Astrocyte (in vitro differentiated cells and primary cell): Measurements from ENCODE around the gene ARPC4. TPM values are rescaled to one million over a fixed set of nuclear protein-coding genes. Genes with fewer than 3 reads are reported as not detected.
A peak's percentile ranks its signal among the peaks of the same experiment; 100 is the strongest.

Source experiments
- DNase-seq: peaks from one replicate; pipeline ENCODE4 v3.0.0-alpha.2; 2010; ENCODE audit warnings: low read depth
- FAIRE-seq: peaks from 2 replicates; lab custom pipeline; 2011; peaks lifted over from hg19 to GRCh38; lab: Jason Lieb, UNC
- H2AFZ ChIP-seq: 2 replicates; pipeline ENCODE4 v1.6.0; 2012; ENCODE audit warnings: low read depth, low read length, inconsistent platforms
- H3K27ac ChIP-seq: 2 replicates; pipeline ENCODE4 v1.5.1; 2011; ENCODE audit warnings: low read depth, low read length, inconsistent platforms
- H3K27me3 ChIP-seq: 2 replicates; pipeline ENCODE4 v1.6.0; 2011; ENCODE audit warnings: low read length, inconsistent platforms; ENCODE audit not compliant: insufficient read depth
- H3K36me3 ChIP-seq: 2 replicates; pipeline ENCODE4 v1.5.1; 2011; ENCODE audit warnings: low read length, inconsistent platforms; ENCODE audit not compliant: insufficient read depth
- H3K4me1 ChIP-seq: 2 replicates; pipeline ENCODE4 v1.5.1; 2011; ENCODE audit warnings: low read length, inconsistent platforms; ENCODE audit not compliant: insufficient read depth
- H3K4me2 ChIP-seq: 2 replicates; pipeline ENCODE4 v1.6.0; 2012; ENCODE audit warnings: low read length, inconsistent platforms
- H3K4me3 ChIP-seq: 2 replicates; pipeline ENCODE4 v1.5.1; 2011; ENCODE audit warnings: low read depth, mild to moderate bottlenecking, low read length, inconsistent platforms; ENCODE audit not compliant: insufficient read depth
- H3K79me2 ChIP-seq: 2 replicates; pipeline ENCODE4 v1.6.0; 2012; ENCODE audit warnings: mild to moderate bottlenecking, low read length, inconsistent platforms; ENCODE audit not compliant: insufficient read depth
- H3K9ac ChIP-seq: 2 replicates; pipeline ENCODE4 v1.6.0; 2012; ENCODE audit warnings: mild to moderate bottlenecking, low read length, inconsistent platforms
- H3K9me3 ChIP-seq: 2 replicates; pipeline ENCODE4 v1.5.1; 2012; ENCODE audit warnings: low read depth, mild to moderate bottlenecking, low read length, inconsistent platforms; ENCODE audit not compliant: insufficient read depth
- H4K20me1 ChIP-seq: 2 replicates; pipeline ENCODE4 v1.6.0; 2012; ENCODE audit warnings: low read length, inconsistent platforms; ENCODE audit not compliant: insufficient read depth
- H3K27ac Mint-ChIP-seq: one replicate; pipeline ENCODE4 v1.8.0; 2021; ENCODE audit warnings: mild to moderate bottlenecking, mixed read lengths; ENCODE audit not compliant: unreplicated experiment
- H3K27me3 Mint-ChIP-seq: one replicate; pipeline ENCODE4 v1.8.0; 2021; ENCODE audit warnings: low read depth, mixed read lengths; ENCODE audit not compliant: unreplicated experiment
- H3K36me3 Mint-ChIP-seq: one replicate; pipeline ENCODE4 v1.8.0; 2021; ENCODE audit warnings: low read depth, mixed read lengths; ENCODE audit not compliant: unreplicated experiment
- H3K4me1 Mint-ChIP-seq: one replicate; pipeline ENCODE4 v1.8.0; 2021; ENCODE audit warnings: low read depth, mixed read lengths; ENCODE audit not compliant: unreplicated experiment
- H3K4me3 Mint-ChIP-seq: one replicate; pipeline ENCODE4 v1.8.0; 2021; ENCODE audit warnings: mild to moderate bottlenecking, moderate library complexity, mixed read lengths; ENCODE audit not compliant: unreplicated experiment
- H3K9me3 Mint-ChIP-seq: one replicate; pipeline ENCODE4 v1.8.0; 2021; ENCODE audit warnings: mild to moderate bottlenecking, mixed read lengths; ENCODE audit not compliant: unreplicated experiment
- EZH2 ChIP-seq: IDR thresholded peaks from 2 replicates; pipeline ENCODE4 v1.6.1; 2012; ENCODE audit warnings: mild to moderate bottlenecking, low read length, inconsistent platforms; ENCODE audit not compliant: insufficient read depth
- total RNA-seq: library from RNA; stranded (reverse); gene quantifications from 2 replicates; pipeline ENCODE4 v1.2.1, GENCODE V29; 2021
- TF ChIP-seq, protein P1 (sequence below): IDR thresholded peaks from 2 replicates; pipeline ENCODE4 v1.5.1; 2011; ENCODE audit warnings: low read depth, mild to moderate bottlenecking, inconsistent platforms, low read length, moderate library complexity; ENCODE audit not compliant: insufficient read depth

ARPC4 gene
- total RNA-seq, 1 donor from 2014 or later, result 205 TPM

DNA sequence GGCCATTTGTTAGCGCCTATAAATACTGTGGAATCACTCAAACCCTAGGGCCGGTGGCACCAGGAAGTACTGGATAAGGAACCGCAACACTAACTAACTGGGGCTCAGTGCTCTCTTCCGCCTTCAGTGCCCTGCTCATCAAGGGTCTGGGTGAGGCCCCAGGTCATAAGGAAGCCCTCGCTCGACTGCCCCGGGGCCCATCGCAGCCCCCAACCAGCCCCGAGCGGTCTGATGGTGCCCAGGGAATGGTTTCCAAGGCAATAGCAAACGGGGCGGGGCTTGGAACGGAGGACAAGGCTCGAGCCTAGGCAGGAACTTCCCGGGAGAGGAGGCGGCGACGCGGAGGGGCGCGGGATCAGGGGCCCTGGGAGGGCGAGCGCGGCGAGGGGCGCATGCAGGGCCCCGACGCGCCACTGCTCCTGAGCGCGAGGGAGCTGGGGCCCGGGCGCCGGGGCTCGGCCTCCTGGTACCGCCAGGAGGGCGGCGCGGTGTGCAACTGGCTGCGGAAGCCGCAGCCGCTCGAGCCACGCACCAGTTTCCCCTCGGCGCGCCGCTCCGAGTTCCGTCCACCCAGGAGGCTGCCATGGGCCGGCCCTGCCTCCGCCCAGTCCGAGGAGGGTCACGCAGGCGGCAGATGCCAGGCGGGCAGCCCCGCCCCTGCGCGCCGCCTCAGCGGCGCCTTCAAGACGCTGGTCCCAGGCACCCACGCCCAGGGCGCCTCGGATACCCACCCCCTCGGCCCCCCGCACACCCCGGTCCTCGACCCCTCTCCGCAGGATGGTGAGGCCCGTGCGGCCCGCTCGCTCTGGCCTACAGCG lies 16.9 kb downstream of the ARPC4 start, which contains the start of gene TTLL3:
TSS of gene TTLL3 (plus strand) at position 648 of the 818 bp plus-strand sequence. CDS start 400 bp downstream, outside the sequence.
- Mint-ChIP-seq H3K27ac (peak within 1 kb of the TSS; percentile 91), H3K4me1 (peaks cover 25% of the 10 kb centered on the region), H3K4me3 (peak within 1 kb of the TSS; percentile 75), H3K36me3 (peaks cover 13% of the 10 kb centered on the region), H3K9me3 (no peaks in the 10 kb centered on the region), H3K27me3 (no peaks in the 10 kb centered on the region)
- peak within 1 kb of the TSS; percentile 58 for H3K4me3 ChIP-seq
- no peak for TF ChIP-seq EZH2
- DNase-seq (peak; percentile 21), FAIRE-seq (no peak)
- no peaks in the 10 kb centered on the region for H3K27me3 ChIP-seq
- peak within 1 kb of the TSS; percentile 51 for H2AFZ ChIP-seq
- peaks cover 31% of the 10 kb centered on the region for H4K20me1 ChIP-seq
- peaks cover 15% of the 10 kb centered on the region for H3K4me1 ChIP-seq
- H3K4me2 ChIP-seq, result peak within 1 kb of the TSS; percentile 90
- H3K9ac ChIP-seq, result peak within 1 kb of the TSS; percentile 71
- no peaks in the 10 kb centered on the region for H3K9me3 ChIP-seq
- H3K36me3 ChIP-seq, result peaks cover 22% of the 10 kb centered on the region
- peaks cover 1% of the 10 kb centered on the region for H3K79me2 ChIP-seq
- H3K27ac ChIP-seq, result peak within 1 kb of the TSS; percentile 58

DNA sequence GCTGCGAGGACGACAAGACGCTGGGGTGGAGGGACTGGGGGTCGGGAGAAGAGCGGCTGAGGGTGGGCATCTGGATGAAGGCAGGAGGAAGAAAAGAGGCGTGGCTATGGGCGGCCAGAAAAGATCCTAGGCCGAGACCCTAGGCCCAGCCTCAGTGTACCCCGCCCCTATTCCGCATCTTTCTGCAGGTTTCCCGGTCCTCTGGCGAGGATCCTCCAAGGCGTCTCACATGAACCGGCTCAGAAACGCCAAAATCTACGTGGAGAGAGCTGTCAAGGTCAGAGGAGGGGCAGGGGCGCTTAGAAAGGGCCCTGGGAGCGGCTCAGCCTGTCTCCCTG lies 17.5 kb downstream of the ARPC4 start:
- Histone ChIP-seq H3K4me2 (peak overlapping the region; percentile 90), H3K9me3 (no peaks in the 10 kb centered on the region), H3K79me2 (no peaks in the 10 kb centered on the region), H3K9ac (peak overlapping the region; percentile 71), H3K27ac (peak overlapping the region; percentile 58), H3K4me3 (peak overlapping the region; percentile 58), H3K36me3 (peaks cover 16% of the 10 kb centered on the region), H4K20me1 (peaks cover 25% of the 10 kb centered on the region), H3K27me3 (no peaks in the 10 kb centered on the region), H3K4me1 (peaks cover 15% of the 10 kb centered on the region), H2AFZ (no peak overlapping the region)
- no peak for FAIRE-seq
- H3K4me3 Mint-ChIP-seq, result peak overlapping the region; percentile 73
- H3K36me3 Mint-ChIP-seq, result peaks cover 11% of the 10 kb centered on the region
- no peaks in the 10 kb centered on the region for H3K9me3 Mint-ChIP-seq
- H3K27ac Mint-ChIP-seq, result peak overlapping the region; percentile 71
- TF ChIP-seq, protein P1, sequence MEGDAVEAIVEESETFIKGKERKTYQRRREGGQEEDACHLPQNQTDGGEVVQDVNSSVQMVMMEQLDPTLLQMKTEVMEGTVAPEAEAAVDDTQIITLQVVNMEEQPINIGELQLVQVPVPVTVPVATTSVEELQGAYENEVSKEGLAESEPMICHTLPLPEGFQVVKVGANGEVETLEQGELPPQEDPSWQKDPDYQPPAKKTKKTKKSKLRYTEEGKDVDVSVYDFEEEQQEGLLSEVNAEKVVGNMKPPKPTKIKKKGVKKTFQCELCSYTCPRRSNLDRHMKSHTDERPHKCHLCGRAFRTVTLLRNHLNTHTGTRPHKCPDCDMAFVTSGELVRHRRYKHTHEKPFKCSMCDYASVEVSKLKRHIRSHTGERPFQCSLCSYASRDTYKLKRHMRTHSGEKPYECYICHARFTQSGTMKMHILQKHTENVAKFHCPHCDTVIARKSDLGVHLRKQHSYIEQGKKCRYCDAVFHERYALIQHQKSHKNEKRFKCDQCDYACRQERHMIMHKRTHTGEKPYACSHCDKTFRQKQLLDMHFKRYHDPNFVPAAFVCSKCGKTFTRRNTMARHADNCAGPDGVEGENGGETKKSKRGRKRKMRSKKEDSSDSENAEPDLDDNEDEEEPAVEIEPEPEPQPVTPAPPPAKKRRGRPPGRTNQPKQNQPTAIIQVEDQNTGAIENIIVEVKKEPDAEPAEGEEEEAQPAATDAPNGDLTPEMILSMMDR, result no peak
- no peak for TF ChIP-seq EZH2
- peaks cover 25% of the 10 kb centered on the region for H3K4me1 Mint-ChIP-seq
- DNase-seq, result no peak
- H3K27me3 Mint-ChIP-seq, result no peaks in the 10 kb centered on the region

DNA sequence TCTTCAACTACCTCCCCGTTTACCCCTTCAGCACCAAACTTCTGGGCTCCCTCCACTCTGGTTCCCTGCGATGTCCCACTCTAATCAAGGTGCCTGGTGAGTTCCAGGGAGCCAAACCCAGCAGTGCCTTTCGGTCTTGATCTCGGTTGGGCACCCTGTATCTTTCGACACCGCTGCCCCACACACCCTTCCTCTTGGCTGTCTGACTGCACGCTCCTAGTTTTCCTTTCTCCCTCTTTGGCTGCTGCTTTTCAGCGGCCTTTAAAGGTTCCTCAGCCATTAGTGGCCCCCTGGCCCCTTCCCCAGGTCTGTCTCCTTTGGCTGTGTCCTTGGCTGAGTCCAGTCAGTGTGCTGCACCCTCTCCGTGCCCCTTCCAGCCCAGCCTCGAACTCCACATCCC lies 18.0 kb downstream of the ARPC4 start:
- H2AFZ ChIP-seq, result no peak overlapping the region
- Mint-ChIP-seq H3K9me3 (no peaks in the 10 kb centered on the region), H3K27ac (peak overlapping the region; percentile 71), H3K36me3 (peaks cover 16% of the 10 kb centered on the region), H3K27me3 (no peaks in the 10 kb centered on the region), H3K4me1 (peaks cover 25% of the 10 kb centered on the region), H3K4me3 (peak overlapping the region; percentile 73)
- FAIRE-seq (no peak), DNase-seq (no peak)
- H3K4me3 ChIP-seq, result peak overlapping the region; percentile 58
- peak overlapping the region; percentile 90 for H3K4me2 ChIP-seq
- H3K4me1 ChIP-seq, result peaks cover 15% of the 10 kb centered on the region
- peaks cover 20% of the 10 kb centered on the region for H4K20me1 ChIP-seq
- H3K27me3 ChIP-seq, result no peaks in the 10 kb centered on the region
- peak overlapping the region; percentile 71 for H3K9ac ChIP-seq
- TF ChIP-seq, protein P1, result no peak
- no peak for TF ChIP-seq EZH2
- H3K36me3 ChIP-seq, result peaks cover 11% of the 10 kb centered on the region
- no peak overlapping the region for H3K27ac ChIP-seq
- no peaks in the 10 kb centered on the region for H3K9me3 ChIP-seq
- no peaks in the 10 kb centered on the region for H3K79me2 ChIP-seq
